GM19467 (cell line): ENCODE data around the gene BBOF1.
A peak's percentile ranks its signal among the peaks of the same experiment; 100 is the strongest.

Source experiments
- ATAC-seq: cut with Tn5 transposase; IDR thresholded peaks from one replicate; pipeline ENCODE4 v1.9.1; 2021; ENCODE audit warnings: mild to moderate bottlenecking, moderate library complexity; ENCODE audit not compliant: unreplicated experiment

The BBOF1 gene

DNA sequence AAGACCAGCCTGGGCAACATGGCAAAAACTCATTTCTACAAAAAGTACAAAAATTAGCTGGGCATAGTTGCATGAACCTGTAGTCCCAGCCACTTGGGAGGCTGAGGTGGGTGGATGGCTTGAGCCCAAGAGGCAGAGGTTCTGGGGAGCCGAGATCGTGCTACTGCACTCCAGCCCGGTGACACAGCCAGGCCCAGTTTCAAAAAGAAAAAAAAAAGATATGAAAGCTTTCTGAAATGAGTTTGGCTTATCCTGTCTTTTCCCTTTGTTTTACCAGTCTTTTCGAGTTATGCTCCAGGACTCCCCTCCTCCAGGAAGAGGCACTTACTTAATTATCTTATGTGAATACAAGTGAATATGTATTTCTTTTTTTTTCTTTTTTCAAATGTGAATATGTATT lies 3.2 kb downstream of the BBOF1 start:
- no peak for ATAC-seq

DNA sequence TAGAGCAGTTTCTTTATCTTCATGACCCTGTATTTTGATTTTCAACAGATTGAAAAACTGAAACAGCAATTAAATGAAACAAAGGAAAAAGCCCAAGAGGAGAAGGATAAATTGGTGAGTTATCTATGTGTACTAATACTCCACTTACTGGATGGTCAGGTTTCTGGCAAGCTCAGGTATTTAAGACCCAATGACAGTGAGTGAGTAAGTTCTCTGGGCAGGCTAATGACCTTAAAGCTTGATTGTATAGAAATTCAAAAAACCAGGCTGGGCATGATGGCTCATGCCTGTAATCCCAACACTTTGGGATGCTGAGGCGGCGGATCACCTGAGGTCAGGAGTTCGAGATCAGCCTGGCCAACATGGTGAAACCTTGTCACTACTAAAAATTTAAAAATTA lies 10.0 kb downstream of the BBOF1 start:
- ATAC-seq: no peak

DNA sequence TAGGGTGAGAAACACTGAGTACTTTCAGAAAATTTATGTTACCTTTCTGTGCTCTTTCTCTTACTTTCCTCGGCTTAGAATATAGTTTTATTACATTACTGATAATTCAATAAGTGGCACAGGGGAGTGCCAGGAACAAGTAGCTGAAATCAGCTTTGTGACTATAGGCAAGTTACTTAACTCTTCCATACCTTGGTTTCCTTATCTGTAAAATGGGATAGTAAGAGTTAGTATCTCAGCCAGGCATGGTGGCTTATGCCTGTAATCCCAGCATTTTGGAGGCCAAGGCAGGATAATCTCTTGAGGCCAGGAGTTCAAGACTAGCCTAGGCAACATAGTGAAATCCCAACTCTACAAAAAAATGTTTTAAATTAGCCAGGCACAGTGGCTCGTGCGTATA lies 15.4 kb downstream of the BBOF1 start:
- no peak for ATAC-seq

DNA sequence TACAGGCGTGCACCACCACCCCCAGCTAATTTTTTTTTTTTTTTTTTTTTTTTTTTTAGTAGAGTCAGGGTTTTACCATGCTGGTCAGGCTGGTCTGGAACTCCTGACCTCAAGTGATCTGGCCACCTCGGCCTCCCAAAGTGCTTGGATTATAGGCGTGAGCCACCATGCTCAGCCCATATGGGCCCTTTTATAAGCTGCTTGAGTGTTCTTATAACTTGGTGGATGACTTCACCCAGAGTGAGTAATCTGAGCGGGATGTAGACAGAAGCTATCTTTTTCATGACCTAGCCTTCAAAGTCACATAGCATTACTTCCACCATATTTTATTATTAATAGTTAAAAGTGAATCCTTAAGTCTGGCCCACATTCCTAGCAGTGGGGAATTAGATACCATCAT lies 16.4 kb downstream of the BBOF1 start:
- ATAC-seq: no peak

DNA sequence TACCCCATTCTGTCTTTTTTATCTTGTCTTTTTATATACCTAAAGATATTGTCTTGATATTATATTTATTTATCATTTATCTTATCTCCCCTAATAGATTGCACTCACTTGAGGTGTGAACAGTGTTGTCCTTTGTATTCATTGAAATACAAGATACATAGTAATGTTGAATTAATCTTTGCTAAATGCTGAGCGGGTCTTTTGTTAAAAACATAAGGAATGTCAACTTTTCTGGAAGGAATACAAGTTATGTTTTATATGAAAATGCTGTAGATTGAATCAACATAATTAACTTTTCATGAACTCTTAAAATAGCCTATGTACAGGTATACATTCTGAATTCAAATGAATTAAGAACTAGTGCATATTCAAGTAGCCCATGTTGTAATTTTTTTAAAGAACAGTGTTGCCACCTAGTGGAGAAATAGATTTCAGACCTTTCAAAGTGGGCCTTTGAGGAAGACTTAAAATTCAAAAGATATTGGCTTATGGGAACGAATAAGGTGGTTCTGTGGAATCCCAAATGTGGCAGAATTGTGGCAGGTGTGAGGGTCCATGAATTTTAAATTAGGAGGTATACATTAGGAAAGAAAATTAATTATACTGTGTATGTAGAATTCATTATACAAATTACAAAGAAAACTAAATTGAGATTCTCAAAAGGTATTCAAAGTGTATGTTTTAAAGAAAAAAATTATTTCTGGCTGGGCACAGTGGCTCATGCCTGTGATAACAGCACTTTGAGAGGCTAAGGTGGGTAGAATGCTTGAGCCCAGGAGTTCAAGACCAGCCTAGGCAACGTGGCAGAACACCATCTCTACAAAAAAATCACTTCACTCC lies 19.1 kb downstream of the BBOF1 start:
- no peak for ATAC-seq

DNA sequence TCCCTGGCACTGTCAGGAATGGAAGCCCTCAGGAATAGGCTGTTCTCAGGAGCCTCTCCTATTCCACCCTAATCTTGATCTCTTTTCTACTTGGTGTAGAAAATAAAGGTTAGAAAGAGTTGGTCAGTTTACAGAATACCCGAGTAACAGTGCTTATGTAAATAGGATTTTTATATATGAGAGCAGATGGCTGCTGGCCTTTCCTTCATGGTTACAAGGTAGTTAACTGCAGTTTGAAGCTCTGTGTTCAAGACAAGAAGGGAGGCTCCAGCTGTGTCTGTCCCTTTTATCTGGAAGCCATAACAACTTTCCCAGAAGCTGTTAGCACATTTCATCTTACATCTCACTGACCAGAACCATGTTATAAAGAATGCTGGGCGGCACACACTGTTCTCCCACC lies 23.1 kb downstream of the BBOF1 start:
- no peak for ATAC-seq

DNA sequence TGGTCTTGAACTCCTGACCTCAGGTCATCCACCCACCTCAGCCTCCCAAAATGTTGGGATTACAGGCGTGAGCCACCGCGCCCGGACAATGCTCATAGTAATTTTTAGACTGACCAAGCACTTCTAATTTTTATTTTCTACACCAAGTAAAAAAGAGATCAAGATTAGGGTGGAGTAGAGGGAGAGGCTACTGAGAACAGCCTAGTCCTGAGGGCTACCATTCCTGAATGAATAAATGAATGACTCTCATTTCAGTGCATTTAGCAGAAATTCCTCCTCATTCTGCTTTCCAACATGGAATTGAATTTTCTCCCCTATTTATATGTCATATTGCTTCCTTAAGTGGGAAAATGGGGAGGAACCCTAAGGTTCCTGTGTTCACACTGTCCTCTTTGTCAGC lies 26.4 kb downstream of the BBOF1 start:
- no peak for ATAC-seq

DNA sequence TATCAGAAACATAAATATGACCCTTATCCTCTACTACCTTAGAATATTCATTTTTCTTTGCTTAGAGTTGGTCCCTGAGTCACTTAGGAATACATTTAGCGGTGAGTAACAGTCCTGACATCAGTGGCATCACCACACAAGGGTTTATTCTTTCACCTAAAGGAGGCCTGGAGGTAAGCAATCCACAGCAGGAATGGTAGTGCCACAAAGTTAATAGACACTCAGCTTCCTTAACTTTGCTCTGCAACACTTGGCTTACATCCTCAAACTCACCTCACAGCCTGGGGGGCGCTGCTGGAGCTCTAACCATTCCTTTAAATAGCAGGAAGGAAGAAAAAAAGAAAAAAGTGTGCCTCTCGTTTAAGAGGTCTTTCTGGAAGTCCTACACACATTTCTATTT lies 29.1 kb downstream of the BBOF1 start:
- ATAC-seq: no peak

DNA sequence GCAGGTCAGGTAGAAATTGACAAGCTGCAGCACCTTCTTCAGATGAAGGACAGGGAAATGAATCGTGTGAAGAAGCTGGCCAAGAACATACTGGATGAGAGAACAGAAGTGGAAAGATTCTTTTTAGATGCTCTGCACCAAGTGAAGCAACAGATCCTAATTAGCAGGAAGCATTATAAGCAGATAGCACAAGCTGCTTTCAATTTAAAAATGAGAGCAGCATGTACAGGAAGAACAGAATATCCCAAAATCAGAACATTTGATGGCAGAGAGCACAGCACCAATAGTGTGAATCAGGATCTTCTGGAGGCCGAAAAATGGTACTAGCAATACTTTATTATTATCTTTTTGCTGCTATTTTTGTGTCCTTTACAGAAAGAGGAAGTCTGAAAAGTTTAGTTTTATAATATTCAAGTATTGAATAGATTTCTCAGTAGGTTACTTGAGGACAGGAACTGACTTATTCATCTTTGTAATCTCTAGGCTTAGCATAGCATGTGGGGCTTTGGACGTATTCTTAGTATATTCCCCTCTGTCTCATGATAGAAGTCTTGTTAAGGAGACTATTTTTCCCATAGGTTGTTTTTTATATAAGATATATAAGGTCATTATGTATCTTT lies 30.8 kb downstream of the BBOF1 start:
- no peak for ATAC-seq

DNA sequence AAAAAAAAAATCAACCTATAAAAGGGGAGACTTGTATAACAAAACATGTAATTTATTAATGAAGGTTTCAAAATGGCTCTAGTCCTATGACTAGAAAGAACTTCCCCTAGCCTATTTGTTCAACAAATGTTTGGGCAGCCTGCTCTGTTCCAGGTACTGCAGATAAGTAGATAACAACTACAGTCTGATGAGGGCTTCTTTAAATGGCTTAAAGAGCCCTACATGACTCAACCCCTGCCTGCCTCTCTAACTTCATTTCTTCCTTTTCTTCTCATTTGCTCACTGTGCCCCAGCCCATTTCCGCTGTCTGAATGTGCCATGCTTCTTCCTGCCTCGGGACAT lies 43.6 kb downstream of the BBOF1 start:
- ATAC-seq: no peak

DNA sequence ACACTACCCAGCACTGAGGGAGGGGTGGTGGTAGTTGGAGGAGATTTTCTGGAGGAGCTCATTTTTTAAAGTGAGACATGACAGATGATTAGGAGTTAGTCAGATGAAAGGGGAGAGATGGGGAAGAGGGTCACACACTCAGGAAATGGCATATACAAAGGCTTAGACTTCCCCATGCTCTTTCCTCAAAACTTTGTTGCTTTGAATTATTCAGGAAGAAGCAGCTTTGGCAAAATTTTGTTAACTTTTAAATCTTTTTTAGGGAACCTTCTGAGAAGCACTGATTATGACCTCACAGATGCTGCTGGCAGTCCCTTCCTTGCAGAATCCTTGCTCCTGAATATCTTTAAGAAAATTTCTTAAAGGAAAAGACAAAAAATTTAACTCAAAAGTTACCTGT lies 45.3 kb downstream of the BBOF1 start:
- no peak for ATAC-seq

DNA sequence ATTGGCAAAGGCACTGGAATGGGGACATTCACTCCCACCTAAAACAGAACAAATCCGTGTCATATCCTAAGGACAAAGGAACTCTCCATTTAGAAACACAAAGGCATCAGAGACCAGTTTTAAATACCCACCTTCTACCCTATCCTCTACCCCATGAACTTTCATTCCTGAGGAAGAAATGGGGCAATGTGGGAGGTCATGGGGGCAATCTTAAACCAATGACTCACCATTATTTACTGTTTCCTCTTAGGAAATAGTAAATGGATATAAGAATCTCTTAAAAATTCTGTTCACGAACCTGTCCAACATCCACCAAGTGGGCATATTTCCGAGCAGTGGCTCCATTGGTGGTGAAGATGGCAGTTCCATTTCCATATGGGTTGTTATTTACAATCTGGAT lies 45.7 kb downstream of the BBOF1 start:
- ATAC-seq: no peak

DNA sequence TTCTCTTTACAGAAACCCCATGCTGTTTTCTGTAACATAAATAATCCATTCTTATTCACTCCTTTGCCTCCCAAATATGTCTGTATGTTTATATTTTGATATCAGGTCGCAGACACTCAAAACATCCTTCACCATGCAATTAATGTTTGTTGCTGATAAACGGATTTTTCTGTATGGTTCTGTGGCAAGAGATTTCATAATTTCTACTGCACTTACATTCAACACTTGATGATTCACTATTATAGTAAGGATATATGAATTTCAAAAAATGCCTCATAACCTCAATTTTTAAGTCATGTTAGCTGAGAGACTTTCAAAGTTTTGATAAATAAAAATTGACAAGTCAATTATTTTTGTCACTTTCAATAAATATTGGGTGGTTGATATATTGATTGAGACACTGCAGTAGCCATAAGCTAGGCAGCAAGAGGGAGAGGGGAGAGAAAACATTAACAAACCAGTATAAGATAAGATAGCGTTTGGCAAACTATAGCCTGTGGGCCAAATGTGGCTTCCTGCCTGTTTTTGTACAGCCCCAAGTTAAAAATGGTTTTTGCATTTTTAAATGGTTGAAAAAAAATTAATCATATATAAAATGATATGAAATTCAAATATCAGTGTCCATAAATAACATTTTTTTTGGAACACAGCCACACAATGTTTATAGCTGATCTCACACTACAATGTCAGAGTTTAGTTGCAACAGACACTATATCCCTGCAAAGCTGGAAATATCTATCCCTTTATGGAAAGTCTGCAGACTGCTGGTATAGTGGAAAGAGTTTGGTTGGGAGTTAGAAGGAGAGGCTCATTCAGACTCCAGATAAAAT lies 46.8 kb downstream of the BBOF1 start:
- no peak for ATAC-seq

DNA sequence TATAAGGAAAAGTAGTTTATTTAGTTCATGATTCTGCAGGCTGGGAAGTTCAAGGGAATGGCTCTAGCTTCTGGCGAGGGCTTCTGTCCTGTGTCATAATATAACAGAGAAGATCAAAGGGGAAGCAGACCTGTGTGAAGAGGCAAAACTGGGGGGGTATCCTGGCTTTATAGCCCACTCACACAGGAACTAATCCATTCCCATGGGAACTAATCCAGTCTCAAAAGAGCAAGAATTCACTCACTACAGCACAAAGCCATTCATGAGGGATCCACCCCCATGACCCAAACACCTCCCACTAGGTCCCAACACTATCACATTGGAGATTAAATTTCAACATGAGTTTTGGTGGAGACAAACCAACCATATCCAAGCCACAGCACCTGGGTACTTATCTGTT lies 58.3 kb downstream of the BBOF1 start:
- no peak for ATAC-seq

DNA sequence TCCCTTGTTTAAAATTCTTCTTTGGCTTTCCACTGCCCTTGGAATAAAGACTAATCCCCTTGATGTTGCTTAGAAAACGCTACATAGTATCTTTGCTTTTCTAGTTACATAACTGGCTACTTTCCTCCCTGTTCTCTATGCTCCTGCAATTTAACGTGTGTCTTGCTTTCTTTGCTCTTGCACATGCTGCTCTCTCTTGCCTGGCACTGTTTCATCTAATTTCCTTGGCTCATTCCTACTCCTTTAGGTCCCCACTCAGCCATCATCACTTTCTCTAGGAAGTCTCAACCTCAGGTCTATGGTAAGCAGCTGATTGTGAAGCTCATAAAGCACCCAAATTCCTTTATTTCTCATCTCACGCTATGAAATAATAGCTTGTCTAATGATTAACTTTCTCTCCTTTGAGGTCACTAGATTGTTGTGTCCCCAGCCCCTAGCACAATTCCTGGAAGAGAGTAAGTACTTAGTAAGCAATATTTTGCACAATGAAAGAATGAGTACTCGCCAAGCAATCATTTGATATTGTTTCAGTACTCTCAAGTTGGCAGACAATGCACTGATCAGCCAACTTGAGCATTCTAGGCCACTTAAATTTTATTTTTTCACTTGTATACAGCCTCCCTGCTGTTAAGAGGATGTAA lies 61.8 kb downstream of the BBOF1 start:
- ATAC-seq: no peak

DNA sequence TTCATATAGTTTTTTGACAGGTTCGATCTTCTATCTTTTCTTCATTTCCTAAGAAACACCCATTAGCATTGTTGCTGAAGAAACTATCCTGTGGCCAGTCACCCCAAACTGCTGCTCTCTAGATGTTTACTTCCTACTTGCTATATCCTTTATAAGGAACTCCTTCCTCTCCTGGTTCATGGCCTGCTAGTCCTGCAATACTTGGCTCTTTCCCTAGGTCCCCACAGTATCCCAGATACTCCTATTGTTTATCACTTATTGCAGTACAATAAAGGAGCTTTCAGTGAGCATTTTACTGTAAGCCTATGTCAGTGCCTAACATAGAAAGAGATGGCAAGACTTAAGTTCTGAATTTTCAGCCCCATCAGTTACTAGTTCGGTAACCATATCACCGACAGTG lies 62.3 kb downstream of the BBOF1 start:
- ATAC-seq: no peak

DNA sequence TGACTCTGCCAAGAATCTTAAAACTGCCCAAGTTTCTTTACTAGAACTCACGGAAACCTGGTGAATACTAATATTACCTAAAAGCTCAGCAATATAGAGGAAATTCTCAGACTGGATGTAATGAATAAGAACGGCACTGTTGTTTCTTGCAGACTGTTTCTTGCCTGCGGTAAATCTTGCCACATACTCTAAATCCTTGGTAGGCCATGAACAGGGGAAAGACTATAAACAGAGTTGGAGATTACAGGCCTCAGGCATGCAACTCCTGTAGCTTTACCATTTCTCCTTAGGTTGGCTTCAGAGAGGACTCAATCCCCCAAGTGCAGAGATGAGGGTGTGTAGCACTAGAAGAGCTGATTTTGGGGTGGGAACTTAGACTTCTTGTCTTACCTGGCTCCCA lies 64.0 kb downstream of the BBOF1 start:
- ATAC-seq: no peak

DNA sequence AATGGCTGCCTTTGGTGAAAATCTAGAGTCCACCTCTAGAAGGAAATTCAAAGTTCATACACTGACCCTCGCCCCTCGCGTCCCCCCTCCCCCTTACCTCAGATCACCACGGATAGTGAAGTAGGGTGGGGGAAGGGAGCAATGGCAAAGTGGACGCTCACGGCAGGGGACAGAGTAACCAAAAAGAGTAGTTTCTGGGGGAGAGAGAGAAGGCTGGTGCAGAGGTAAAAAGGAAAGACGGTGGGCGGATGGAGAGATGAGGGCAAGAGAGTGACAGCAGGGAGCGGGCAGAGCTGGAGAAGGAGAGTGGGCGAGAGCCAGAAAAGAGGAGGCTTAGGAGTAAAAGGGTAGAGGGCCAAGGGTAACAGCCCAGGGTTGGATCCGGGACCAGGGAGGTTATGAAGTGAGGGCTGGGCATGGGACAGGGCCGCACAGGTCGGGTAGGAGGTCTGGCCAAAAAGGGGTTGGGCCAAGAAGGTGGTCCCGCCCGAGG lies 64.7 kb downstream of the BBOF1 start:
- ATAC-seq: no peak

DNA sequence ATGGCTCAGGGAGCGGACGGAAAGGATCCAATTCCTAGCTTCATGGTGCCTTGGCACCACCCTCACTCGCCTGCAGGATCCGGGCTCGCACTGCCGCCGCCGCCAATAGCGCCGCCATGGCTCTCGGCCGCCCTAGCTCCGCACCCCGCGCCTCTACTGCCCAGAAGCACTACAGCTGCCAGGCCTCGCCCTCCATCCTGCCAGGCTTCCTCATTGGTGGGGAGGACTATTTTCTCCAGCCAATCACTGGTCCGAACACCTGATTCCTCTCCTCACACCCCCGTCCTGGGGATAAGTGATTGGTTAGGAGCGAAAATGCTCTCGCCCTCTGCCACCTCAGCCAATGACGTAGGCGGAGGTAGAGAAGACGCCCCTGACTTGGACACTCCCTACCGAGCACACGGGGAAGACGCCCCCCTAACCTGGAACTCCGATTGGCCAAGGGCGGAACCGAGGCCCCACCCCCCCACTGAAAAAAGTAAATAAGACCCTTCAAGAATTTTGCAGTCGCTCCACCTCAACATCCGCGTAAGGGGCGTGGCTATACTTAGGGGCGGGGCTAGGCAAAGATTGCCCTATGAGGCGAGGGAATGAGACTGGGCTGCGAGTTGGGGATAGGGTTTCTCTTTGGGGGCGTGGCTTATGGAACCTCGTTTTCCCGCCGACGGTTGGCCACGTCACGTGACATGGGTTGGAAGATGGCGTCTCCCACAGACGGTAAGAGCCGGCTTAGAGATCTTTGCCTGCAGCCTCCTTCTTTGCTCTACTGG lies 65.3 kb downstream of the BBOF1 start, which contains the start of the genes ALDH6A1 and LIN52:
Gene ALDH6A1, minus strand, starts transcription at position 177 of the 770 bp plus-strand sequence. Its CDS starts 59 bp downstream, at position 118.
Gene LIN52, plus strand, starts transcription at position 680 of the 770 bp plus-strand sequence. Its CDS starts 19 bp downstream, at position 699.
- ATAC-seq: peak; percentile 86

DNA sequence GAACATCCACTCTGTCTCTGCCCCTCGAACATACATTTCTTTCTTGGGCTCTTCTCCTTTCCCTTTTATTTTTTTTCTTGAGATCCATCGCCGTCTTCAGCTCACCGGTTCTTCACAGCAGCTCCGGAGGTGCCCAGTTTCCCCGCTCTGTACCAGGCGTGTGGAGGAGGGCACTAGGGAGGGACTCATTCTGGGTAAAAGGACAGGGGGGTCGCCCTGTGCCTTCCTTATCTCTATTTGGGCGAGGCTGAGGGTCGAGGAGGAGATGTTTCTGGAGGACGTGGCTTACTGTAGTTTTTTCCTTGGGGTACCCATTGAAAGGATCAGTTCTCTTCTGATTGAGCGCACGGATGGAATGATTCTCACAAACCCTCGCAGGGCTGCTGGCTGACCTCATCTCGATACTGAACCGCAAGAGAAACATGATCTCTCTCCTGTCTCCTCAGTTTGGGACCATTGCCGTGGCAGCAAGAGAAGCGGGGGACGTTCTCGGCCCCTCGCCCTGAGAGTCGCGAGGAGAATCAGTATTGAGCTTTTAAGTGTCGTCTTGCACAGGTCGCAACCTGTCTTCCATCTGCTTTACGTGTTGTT lies 66.0 kb downstream of the BBOF1 start:
- no peak for ATAC-seq
